Ovary (tissue), 3 donors: ENCODE results near the gene IFNGR1.

Experiments used
- POLR2A ChIP-seq: fragments of 450-650 bp; IDR thresholded peaks from one replicate; pipeline ENCODE4 v1.6.1; 2017; ENCODE audit warnings: antibody characterized with exemption, mild to moderate bottlenecking, moderate library complexity
- TF ChIP-seq, protein P1 (sequence below), 3 donors: fragments of 450-650 bp in 2 of 3; fragments of 200-600 bp in 1 of 3; IDR thresholded peaks; one replicate each; pipeline versions ENCODE4 v1.5.1 to v1.8.0; 2016 to 2022; ENCODE audit warnings: antibody characterized with exemption in 3 of 3, mild to moderate bottlenecking in 1 of 3
- donor health status: DM: no; HTN: no; CAD: no.

GRCh38 chr6:137213331-137213740, 5.8 kb downstream of the IFNGR1 start:
- TF ChIP-seq, protein P1, sequence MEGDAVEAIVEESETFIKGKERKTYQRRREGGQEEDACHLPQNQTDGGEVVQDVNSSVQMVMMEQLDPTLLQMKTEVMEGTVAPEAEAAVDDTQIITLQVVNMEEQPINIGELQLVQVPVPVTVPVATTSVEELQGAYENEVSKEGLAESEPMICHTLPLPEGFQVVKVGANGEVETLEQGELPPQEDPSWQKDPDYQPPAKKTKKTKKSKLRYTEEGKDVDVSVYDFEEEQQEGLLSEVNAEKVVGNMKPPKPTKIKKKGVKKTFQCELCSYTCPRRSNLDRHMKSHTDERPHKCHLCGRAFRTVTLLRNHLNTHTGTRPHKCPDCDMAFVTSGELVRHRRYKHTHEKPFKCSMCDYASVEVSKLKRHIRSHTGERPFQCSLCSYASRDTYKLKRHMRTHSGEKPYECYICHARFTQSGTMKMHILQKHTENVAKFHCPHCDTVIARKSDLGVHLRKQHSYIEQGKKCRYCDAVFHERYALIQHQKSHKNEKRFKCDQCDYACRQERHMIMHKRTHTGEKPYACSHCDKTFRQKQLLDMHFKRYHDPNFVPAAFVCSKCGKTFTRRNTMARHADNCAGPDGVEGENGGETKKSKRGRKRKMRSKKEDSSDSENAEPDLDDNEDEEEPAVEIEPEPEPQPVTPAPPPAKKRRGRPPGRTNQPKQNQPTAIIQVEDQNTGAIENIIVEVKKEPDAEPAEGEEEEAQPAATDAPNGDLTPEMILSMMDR (IDR thresholded peaks at IDR 0.05) = no peak
- no peak for TF ChIP-seq POLR2A
